GM10266 (cell line): ENCODE results near the gene CCT5.
"Not testable (repeated sequence)": the region's sequence is repeated elsewhere in the genome, so short reads cannot be mapped to it uniquely, and the experiment has no call there.

ENCODE experiments used
- DNase-seq: peaks from one replicate; pipeline ENCODE4 v3.0.0; 2012; ENCODE audit errors: extremely low spot score
- CTCF ChIP-seq: IDR thresholded peaks from 2 replicates; pipeline ENCODE4 v1.5.1; 2012; ENCODE audit warnings: mild to moderate bottlenecking, low read depth; ENCODE audit not compliant: control insufficient read depth, insufficient read depth; ENCODE audit errors: missing control alignments

Gene CCT5

GRCh38 chr5:10244342-10244944 is 5.6 kb upstream of the CCT5 start:
- no peak for TF ChIP-seq CTCF
- DNase-seq: no peak

- DNase-seq: no peak
- no peak for TF ChIP-seq CTCF
Measured at GRCh38 chr5:10246761-10247160, 3.3 kb upstream of the CCT5 start.

GRCh38 chr5:10247217-10247616 is 2.9 kb upstream of the CCT5 start:
- DNase-seq: not testable (repeated sequence)

GRCh38 chr5:10248378-10249260 is 1.5 kb upstream of the CCT5 start:
- DNase-seq: no peak
- no peak for TF ChIP-seq CTCF

GRCh38 chr5:10250806-10251276 is 761 bp downstream of the CCT5 start:
- peak; percentile 21 for DNase-seq
- TF ChIP-seq CTCF: no peak

- TF ChIP-seq CTCF: no peak
- no peak for DNase-seq
Measured at GRCh38 chr5:10251405-10251804, 1.3 kb downstream of the CCT5 start.

- no peak for TF ChIP-seq CTCF
- DNase-seq: no peak
Measured at GRCh38 chr5:10253390-10253789, 3.3 kb downstream of the CCT5 start.
